HS-5 (cell line): ENCODE measurements around the gene IL12A.

Experiments used
- DNase-seq: peaks from one replicate; pipeline ENCODE4 v3.0.0-alpha.2; 2012; ENCODE audit warnings: low read depth

The IL12A gene

DNA sequence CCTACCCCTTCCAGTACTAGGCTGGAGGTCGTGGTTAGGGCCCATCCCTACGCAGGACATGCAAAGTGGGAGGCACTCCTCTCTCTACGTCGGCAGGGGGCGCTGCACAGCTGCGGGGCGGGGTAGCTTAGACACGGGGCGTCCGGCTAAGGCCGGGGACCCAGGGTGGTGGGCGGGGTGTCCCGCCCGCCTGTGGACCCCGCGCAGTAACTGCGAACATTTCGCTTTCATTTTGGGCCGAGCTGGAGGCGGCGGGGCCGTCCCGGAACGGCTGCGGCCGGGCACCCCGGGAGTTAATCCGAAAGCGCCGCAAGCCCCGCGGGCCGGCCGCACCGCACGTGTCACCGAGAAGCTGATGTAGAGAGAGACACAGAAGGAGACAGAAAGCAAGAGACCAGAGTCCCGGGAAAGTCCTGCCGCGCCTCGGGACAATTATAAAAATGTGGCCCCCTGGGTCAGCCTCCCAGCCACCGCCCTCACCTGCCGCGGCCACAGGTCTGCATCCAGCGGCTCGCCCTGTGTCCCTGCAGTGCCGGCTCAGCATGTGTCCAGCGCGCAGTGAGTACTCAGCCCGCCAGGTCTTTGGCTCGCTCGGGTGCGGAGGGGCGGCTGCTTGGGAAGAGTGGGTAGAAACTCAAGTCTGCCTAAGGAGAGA lies at the start of gene IL12A:
IL12A (plus strand) TSS at position 219 of the 655 bp plus-strand sequence.
- peak; percentile 35 for DNase-seq

DNA sequence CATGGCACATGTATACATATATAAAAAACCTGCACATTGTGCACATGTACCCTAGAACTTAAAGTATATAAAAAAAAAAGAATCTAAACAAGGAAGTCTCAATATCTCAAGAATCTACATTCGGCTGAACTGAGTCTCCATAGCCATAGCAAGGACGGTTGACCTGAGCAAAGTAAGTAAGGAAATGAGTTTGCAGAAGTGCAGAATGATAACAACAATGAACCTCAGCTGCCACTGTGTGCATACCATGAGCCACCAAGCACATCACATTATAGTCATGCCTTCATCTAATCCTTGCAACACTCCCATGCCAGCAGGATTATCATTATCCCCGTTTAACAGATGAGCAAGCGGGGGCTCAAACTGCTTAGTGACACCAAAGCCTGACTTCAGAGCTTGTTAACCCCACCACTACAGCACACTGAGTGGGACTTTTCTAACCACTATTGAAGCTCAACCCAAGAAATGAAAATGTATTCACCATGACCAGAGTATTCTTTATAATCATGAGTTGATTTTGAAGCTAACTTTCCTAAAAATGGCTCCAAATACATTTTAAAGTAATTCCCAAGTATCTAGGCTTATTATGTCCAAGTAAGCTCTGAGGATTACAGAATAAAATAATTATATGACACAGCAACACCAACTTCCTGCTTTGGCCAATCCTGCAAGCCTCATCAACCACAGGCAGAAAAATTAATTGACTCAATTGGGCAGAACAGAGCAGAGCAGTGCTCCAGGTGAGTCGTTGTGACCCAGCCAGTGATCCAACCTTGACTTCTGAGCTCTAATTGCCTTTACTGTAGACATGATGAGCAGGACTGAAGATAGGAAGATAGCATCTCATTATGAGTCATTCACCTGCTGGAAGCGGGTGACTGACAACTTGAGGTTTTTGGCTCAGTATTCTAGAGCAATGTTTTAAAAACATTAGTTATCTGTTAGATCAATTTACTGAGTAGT lies 47.3 kb upstream of the IL12A start:
- DNase-seq, result no peak

DNA sequence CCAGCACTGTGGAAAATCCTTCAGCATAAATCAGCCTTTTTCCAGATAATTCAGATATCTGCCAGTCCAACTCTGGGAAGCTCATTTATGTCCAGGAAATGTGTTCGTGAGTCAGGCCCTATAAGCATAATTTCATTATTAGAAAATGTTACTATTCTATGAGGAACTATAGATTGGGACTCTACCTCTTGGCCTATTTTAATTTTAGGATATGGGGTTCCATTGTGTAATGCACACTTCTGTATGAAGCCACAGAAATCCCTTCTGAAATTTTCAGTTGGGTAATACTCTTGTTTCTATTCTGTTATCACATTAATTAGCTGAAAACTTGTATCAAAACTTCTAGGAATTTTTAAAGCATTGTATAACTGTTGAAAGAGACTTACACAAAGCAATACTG lies 43.9 kb upstream of the IL12A start:
- no peak for DNase-seq

DNA sequence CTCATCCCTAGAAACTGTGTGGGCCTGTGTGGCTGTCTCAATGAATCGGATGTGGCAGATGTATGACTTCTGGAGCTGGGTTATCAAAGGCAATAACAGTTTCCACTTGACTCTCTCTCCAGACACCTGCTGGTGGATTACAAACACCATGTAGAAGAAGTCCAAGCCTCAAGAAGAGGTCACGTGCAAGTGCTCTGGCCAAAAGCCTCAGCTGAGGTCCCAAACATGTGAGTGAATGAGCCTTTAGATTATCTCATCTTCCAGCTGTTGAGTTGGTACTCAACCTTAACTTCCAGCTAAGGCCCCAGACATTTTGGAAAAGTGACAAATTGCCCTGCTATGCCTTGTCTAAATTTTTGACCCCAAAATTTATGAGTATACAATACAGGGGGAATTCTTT lies 42.7 kb upstream of the IL12A start:
- DNase-seq, result no peak

DNA sequence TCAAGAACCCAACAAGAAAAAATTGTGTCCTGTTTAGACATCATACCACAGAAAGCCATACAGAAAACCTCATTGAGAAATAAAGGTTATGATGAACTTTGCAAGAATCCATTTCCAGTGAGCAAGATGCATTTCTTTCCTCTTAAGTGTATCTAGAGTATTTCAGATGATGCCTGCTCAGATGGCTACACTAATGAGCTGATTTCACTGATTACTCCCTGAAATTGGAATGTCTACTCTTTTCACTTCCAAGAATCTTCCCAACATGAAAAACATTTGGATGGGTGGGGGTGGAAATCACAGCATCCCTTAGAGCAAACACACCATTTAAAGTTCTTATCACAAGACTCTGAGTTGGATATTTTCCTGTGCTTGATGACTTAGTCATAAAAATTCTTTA lies 41.4 kb upstream of the IL12A start:
- DNase-seq, result peak; percentile 96

DNA sequence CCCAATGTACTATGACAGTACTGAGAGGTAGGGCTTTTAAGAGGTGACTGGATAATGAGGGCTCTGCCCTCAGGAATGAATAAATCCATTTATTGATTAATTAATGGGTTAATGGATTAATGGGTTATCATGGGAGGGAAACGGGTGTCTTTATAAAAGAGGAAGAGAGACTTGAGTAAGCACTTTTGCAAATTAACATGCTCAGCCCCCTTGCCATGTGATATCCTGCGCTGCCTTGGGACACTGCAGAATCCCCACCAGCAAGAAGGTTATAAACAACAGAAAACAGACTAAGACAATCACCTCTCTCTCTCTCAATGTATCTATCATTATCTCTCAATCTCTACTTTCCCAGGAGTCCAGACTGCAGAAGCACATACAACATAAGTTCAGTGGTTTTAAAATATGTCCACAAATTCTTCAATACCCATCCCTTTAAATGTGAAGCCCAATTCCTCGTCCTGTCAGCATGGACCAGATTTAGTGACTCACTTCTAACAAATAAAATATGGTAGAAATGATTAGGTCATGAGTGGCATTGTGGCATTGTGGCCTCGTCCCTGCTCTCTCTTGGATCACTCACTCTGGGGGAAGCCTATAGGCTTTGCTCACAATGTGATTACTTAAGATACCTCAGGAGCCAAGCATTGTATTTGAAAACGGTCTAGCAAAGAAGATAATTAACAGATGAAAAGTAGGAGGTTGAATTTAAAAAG lies 40.0 kb upstream of the IL12A start:
- DNase-seq, result peak; percentile 64

DNA sequence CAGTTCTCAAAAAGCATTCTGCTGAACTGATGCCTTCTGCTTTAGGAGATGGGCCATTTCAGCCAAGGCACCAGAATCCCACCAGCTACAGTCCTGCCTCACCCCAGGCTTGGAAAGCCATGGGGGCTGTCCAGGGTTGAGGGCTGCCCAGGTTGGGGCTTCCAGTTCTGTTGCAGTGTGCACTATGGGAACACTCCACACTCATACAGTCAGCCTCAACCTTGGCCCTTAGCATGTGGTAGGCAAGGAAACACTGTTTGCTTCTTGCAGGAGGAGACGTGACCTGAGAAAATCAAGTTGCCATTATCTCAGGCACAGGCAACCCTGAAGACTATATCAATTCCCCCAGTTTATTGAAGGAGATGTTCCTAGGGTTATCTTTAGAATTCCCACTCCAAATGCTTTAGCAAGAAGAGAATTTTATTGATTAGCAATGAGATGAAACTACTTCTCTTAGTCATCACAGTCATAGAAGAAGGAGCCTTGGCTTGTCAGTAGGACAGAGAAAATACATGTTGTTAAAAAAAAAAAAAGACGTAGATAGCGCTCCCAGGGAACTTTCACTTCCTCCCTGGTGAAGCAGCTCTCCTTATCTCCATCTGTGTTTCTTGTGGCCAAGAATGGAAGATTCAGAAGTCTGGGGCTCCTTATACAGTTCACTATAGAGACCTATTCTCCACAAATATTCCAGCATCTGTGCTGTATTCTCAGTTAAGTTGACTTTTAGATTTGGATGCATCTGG lies 38.3 kb upstream of the IL12A start:
- no peak for DNase-seq

DNA sequence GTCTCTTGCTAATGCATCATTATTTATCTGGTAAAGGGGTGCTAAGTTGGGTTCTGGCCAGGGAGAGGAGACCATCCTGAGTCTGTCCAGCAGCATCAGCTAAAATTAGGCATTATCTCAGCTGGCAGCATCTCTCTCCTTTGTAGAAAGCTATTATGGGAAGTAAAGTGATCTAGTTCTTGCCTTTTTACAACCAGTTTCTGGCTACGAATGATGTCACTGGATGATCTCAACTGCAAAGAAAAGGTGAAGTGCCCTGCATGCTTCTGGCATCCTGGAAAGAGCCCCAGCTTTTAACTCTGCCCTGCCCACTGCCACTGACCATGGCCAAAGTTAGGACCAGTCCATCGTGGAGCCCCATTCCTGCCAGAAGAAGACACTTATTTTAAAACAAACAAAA lies 37.1 kb upstream of the IL12A start:
- DNase-seq, result no peak

DNA sequence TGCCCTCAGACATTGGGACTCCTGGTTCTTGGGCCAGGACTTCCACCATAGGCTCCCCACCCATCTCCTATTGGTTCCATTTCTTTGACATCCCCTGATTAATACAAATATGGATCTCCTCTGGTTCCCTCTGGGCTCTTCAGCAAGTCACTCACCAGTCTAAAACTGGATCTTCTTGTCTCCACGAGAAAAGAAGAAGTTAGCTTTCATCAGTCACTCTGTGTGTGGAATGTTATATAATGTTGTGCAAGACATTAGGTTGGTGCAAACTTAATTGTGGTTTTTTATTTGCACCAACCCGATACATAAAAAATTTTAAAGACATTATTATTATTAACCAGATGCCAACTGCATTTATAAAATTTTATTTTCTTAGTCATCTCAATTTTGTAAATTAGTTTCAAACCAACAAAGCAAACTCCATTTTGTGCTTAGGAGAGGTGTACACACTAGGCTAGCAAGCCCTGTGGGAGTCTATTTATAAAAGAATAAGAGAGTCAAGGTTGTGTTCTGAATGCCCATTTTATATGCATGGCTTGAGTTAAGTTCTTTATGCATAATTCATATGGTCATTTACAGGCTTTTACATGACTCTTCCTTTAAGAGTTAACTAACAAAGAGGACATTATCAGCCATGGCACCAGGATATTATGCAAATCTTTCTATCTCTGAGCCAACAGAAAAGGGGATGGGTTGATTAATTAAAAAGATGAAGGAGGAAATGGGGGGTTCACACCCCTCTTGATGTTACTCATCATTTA lies 35.1 kb upstream of the IL12A start:
- DNase-seq, result no peak

DNA sequence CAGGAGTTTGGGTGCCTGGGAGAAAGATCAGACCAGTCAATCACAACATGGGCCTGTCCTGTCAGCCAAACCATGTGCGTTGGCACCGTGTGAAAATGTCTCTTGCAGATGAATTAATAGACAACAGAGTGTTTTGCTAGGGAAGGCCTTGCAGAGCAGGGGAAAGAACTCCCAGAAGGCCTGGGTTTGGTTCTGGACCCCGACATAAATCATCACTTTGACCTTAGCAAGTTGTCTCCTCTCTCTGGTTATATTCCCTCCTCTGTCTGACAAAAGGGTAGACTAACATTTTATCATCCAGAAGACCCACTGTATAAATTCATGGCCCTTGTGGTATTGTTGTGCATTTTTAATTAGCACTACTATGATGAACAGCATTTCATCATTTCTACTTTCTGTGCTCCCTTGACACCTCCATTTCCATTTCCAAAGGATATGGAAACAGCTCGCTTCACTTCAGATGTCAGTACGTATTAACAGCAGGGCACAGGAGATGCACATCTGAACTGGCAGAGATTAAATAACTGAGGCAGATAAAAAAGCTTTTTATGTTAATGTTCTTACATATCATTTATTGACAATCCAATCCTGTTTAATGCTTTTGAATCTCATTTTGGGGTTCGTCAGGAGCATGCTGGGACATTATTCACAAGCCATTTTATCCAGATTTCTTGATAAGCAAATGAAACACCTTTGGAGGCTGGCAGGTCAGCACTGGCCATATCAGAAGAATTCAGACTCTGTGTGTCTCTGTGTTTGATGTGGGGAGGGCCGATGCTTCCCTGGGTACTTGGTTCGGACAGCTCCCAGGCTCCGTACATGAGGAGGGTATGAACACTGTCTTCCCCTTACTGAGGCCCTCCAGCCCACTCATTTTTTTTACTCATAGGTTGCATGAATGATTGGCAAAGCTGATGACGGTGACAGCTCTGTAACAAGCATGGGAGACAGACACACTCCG lies 28.2 kb upstream of the IL12A start:
- no peak for DNase-seq

DNA sequence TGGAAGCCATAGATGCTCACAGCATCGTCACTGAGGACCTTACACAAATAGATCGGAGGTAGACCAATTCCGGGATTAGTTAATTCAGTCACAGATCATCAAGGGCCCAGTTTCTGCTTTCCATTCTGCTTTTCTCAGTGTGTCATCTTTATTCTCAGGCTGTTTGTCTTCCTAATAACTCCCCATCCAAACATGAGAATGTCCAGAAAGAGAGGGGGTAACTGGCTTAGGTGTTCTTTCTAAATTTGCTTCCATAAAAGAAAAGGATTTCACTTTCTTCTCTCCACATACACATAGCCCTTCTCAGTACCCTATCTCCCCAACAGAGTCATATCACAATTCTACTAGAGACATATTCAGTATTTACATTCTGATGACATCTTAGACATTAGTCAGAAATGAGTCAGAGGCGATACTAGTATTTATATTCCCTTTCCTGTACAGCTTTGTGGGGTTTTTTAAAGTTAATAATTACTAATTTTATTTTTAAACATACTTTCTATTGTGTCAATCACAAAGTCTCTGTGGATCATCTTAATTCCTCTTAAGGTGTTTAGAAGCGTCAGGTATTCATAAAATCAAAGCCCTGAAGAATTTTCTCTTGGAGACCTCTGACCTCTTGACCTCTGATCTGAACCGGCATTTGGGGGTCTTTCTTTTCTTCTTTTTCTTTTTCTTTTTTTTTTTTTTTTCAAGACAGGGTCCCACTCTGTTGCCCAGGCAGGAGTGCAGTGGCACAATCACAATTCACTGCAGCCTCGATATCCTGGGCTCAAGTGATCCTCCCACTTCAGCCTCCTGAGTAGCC lies 24.3 kb upstream of the IL12A start:
- peak; percentile 78 for DNase-seq

DNA sequence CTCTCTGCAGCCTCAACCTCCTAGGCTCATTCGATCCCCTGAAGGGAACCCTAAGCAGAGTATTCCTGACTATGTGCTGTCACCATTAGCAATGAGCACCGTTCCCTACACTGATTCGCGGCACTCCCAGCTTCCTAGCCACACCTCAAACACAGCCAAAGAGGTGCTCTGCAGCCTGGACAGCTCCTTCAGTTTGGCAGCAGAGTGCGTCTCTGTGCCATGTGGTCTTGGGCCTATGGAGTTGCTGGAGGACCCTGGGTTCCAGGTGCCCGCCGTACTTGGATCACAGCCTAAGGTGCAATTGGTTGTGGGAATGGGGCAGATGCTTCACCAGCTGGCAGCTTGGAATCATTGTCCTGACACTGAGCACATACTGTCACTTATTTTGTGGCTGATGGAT lies 17.3 kb upstream of the IL12A start:
- no peak for DNase-seq

DNA sequence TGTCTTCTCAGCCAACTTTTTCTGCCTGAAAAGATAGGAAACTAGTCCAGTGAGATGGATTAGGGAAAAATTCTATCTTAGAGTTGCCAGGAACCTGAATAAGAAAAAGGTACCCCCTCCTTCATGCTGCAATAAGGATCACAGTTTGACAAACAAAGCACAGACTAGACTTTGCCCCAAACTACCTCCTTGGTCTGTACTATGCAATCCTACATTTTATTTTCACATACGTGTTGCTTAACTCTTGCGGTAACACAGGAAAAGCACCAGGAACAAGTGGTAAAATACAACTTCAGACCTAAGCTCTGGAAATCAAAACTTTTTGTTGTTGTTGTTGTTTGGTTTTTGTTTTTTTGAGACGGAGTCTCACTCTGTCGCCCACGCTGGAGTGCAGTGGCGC lies 11.3 kb upstream of the IL12A start:
- no peak for DNase-seq

DNA sequence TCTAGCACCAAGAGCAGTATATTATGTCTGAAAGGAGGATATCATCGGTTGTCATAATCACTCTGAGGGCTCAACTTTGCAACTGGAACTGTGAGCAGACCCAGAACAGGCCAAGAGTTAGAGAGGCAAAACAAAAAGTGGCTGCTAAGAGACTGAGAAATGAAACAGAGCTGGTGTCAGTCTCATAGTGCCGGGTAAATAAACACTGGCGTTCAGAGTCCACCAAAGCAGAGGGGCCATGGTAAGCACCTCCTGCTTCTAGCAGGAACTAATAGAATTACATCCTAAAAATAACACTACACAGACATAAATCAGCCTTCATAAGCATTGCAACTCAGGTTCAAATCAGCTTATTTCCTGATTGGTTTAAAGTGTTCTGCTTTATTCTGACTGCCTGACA lies 10.3 kb upstream of the IL12A start:
- no peak for DNase-seq

DNA sequence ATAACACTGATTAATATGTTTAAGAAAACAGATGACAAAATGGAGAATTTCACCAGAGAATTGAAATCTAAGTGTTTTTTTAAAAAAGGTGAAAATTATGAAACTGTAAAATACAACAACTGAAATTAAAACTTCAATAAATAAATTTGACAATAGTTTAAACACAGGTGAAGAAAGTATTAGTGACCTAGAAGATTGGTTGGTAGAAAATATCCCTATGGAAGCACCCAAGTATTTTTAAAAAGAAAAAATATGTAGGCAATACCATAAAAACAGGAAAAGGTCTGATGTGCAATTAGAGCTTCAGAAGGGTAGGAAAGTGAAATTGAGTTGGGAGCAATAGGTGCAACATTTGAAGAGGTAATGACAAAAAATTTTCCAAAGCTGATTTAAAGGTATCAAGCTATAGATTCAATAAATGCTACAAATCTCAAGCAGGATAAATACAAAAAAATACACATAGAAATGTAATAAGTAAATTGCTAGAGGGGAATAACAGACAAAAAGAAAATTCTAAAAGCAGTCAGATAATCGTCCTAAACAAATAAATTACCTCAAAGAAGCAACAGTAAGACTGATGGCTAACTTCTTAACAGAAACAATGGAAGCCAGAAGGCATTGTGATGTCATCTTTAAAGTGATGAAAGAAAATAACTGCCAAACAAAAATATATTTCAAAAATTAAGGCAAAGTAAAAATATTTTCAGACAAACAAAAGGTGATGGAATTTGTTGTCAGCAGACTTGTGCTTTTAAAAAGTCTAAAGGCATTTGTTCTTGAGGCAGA lies 9.5 kb upstream of the IL12A start:
- no peak for DNase-seq

DNA sequence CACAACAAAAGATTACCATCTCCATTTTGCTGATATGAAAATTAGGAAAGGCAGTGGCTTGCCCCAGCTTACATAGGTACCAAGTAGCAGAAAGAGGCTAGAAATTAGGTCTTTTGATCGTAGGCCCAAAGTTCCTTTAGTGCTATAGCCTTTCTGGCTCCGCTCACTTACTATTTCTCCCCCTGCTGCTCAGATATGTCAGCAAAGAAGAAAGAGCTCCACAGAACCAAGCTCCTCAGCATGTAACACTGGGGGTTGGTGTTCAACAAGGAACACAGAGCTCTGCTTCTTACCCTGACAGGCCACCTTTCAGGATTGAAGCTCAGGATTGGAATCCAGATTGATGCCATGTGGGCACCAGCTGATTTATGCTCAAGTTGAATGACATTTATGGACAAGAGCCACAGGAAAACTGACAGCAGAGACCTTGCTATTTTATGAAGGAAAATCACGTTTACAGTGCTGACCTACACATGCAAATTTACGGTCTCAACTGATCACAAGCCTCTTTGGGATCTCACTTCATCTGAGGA lies 6.1 kb upstream of the IL12A start:
- DNase-seq, result no peak

DNA sequence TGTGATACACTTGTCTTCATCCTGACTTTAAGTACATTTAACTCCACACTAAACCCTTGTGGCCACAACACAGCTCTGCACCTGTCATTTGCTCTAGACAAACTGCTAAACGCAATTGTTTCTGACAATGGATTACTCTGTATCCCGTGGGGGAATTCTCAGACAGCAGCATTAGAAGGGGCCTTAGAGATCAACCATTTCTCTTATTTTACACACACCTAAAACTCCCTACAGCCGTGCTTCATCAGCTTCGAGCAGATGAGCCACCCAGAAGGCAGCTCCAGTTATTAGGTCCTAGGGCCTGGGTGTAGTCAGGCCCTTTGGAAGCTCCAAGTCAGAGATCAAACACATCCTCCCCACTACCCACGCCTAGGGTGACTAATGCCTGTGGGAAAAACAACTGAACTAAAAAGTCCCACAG lies 1.3 kb upstream of the IL12A start:
- DNase-seq, result no peak
